H1 (cell line): ENCODE data around the gene SH3PXD2B. TPM values are rescaled to one million over a fixed set of nuclear protein-coding genes. Genes with fewer than 3 reads are reported as not detected.

Experiments
- EZH2 ChIP-seq: fragments of 200-600 bp; sonication (generic); IDR thresholded peaks from 2 replicates; pipeline ENCODE4 v1.7.1; 2012; ENCODE audit warnings: low read depth, mild to moderate bottlenecking, moderate library complexity, low read length, inconsistent platforms; ENCODE audit not compliant: severe bottlenecking
- GABPA ChIP-seq: IDR thresholded peaks from 2 replicates; pipeline ENCODE4 v1.6.1; 2011; ENCODE audit warnings: mild to moderate bottlenecking, low read length, moderate library complexity, borderline replicate concordance; ENCODE audit not compliant: insufficient read depth
- JUND ChIP-seq: IDR thresholded peaks from 2 replicates; pipeline ENCODE4 v1.6.1; 2011; ENCODE audit warnings: mild to moderate bottlenecking, improper control_type of control experiment, low read length
- KDM1A ChIP-seq: fragments of 200-600, 300-600 bp; sonication (generic); IDR thresholded peaks from 2 replicates; pipeline ENCODE4 v1.7.1; 2016; ENCODE audit warnings: mild to moderate bottlenecking, low read length, borderline replicate concordance
- MAFK ChIP-seq: IDR thresholded peaks from 2 replicates; pipeline ENCODE4 v1.6.1; 2012; ENCODE audit warnings: low read depth, mild to moderate bottlenecking, improper control_type of control experiment, low read length
- MAX ChIP-seq: IDR thresholded peaks from 2 replicates; pipeline ENCODE4 v1.6.1; 2012; ENCODE audit warnings: inconsistent platforms
- PHF8 ChIP-seq: fragments of 200-600 bp; sonication (generic); conservative IDR thresholded peaks from 2 replicates; pipeline ENCODE4 v1.7.1; 2012; ENCODE audit warnings: low read depth, mild to moderate bottlenecking, inconsistent platforms, low read length, moderate library complexity
- SIRT6 ChIP-seq: IDR thresholded peaks from one replicate; pipeline ENCODE4 v1.7.1; 2012; ENCODE audit warnings: low read length, inconsistent platforms
- SIX5 ChIP-seq: IDR thresholded peaks from 2 replicates; pipeline ENCODE4 v1.6.1; 2011; ENCODE audit warnings: mild to moderate bottlenecking, low read depth, low read length
- TAF1 ChIP-seq: IDR thresholded peaks from 2 replicates; pipeline ENCODE4 v1.6.1; 2011; ENCODE audit warnings: mild to moderate bottlenecking, low read depth, low read length
- TBP ChIP-seq: IDR thresholded peaks from 2 replicates; pipeline ENCODE4 v1.6.1; 2011; ENCODE audit warnings: low read depth, low read length, improper control_type of control experiment
- polyA plus RNA-seq, 7 experiments: library from polyadenylated mRNA; depleted of rRNA in 3 of 7; stranded (reverse) in 5 of 7; unstranded in 2 of 7; fragments of >200 nt in 5 of 7; fragments of 200-250 nt in 2 of 7; gene quantifications; 1 replicate in 5 of 7; 2 replicates in 1 of 7; 4 replicates in 1 of 7; pipeline versions ENCODE4 v1.2.1 to v1.2.3, GENCODE V29; 2011 to 2013; ENCODE audit warnings: missing spikeins in 2 of 7, mixed read lengths in 2 of 7
- total RNA-seq: library from RNA; stranded (reverse); fragmentation: NEBNext Ultra II Directional; extraction: Animal tissue kit (Norgen Biotek cat#: 25700); gene quantifications from 2 replicates; pipeline ENCODE4 v1.2.1, GENCODE V29; 2021

The SH3PXD2B gene
- total and polyA plus RNA-seq, 2 of the 8 experiments (the other 6 are each of a cell fraction or from before 2014, with no cell fraction given) = 32.9 to 72.9 TPM

GRCh38 chr5:172452398-172453205 is 1.7 kb downstream of the SH3PXD2B start (continued):
- 0 out of 2 replicates have a peak, but pooled peaks have one; percentile 24 for TF ChIP-seq MAX
- TF ChIP-seq JUND = no peak
- TF ChIP-seq PHF8 = no peak
- no peak for TF ChIP-seq SIX5
- no peak for TF ChIP-seq SIRT6
- TF ChIP-seq EZH2 = no peak
- TF ChIP-seq TAF1 = 0 out of 2 replicates have a peak, but pooled peaks have one; percentile 35
- TF ChIP-seq MAFK = no peak
- TF ChIP-seq GABPA = no peak
- TF ChIP-seq KDM1A = peak; percentile 96
- TF ChIP-seq TBP = 0 out of 2 replicates have a peak, but pooled peaks have one; percentile 10
